Ishikawa (cell line): Measurements from ENCODE around the gene PDE1C.

Source experiments
- CEBPB ChIP-seq: IDR thresholded peaks from 2 replicates; pipeline ENCODE4 v1.6.1; 2012
- CREB1 ChIP-seq: IDR thresholded peaks from 2 replicates; pipeline ENCODE4 v1.6.1; 2012; ENCODE audit warnings: low read depth
- EP300 ChIP-seq: IDR thresholded peaks from 2 replicates; pipeline ENCODE4 v1.6.1; 2012; ENCODE audit warnings: borderline replicate concordance
- TEAD4 ChIP-seq: IDR thresholded peaks from 2 replicates; pipeline ENCODE4 v1.6.1; 2012
- YY1 ChIP-seq: IDR thresholded peaks from 2 replicates; pipeline ENCODE4 v1.6.1; 2012; ENCODE audit warnings: low read depth
- ZBTB7A ChIP-seq: IDR thresholded peaks from 2 replicates; pipeline ENCODE4 v1.6.1; 2012; ENCODE audit warnings: low read depth
- TF ChIP-seq, protein P1 (sequence below): IDR thresholded peaks from 2 replicates; pipeline ENCODE4 v1.6.1; 2012
- TF ChIP-seq, protein P2 (sequence below): IDR thresholded peaks from 2 replicates; pipeline ENCODE4 v1.6.1; 2012

DNA sequence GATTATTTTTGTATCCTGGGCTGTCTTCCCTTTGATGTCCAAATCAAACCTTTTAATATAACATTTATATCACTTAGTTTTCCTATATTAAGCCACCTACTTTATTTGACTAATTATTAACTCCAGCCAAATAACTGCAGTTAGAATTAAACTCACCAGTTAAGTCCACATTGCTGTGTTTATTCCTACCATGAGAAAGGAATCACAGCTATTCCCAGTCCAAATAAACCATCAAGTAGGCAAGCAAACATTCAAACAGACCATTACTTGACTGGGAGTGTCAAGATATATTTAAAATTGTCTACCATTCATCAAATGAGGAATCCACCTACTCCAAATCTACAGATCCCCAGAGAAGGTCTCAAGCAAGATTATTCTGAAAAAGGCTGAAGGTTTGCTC, 22.4 kb downstream of the PDE1C start:
- TF ChIP-seq EP300 (no peak), CEBPB (no peak), TEAD4 (no peak), CREB1 (no peak), ZBTB7A (no peak), YY1 (no peak)
- TF ChIP-seq, protein P1, sequence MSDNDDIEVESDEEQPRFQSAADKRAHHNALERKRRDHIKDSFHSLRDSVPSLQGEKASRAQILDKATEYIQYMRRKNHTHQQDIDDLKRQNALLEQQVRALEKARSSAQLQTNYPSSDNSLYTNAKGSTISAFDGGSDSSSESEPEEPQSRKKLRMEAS, result no peak
- TF ChIP-seq, protein P2, sequence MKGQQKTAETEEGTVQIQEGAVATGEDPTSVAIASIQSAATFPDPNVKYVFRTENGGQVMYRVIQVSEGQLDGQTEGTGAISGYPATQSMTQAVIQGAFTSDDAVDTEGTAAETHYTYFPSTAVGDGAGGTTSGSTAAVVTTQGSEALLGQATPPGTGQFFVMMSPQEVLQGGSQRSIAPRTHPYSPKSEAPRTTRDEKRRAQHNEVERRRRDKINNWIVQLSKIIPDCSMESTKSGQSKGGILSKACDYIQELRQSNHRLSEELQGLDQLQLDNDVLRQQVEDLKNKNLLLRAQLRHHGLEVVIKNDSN, result no peak
